Prostate gland (tissue), 2 donors: ENCODE measurements around the gene NAV2. TPM values are rescaled to one million over a fixed set of nuclear protein-coding genes. Genes with fewer than 3 reads are reported as not detected.

ENCODE experiments used
- DNase-seq: peaks from one replicate; pipeline ENCODE4 v3.0.0-alpha.2; 2019; ENCODE audit warnings: low spot score
- H3K27ac ChIP-seq, 2 donors: fragments of 200-600 bp; sonication (generic); 2 replicates each; pipeline ENCODE4 v1.5.1; 2017 to 2019
- H3K27me3 ChIP-seq: fragments of 200-600 bp; sonication (generic); replicated peaks from 2 replicates; pipeline ENCODE4 v1.5.1; 2019; ENCODE audit not compliant: insufficient read depth
- H3K36me3 ChIP-seq, 2 donors: fragments of 200-600 bp; sonication (generic); 1 replicate in 1 of 2; 2 replicates in 1 of 2; pipeline versions ENCODE4 v1.5.1 to v1.8.1; 2017 to 2019
- H3K4me1 ChIP-seq: fragments of 200-600 bp; sonication (generic); replicated peaks from 2 replicates; pipeline ENCODE4 v1.5.1; 2019
- H3K4me3 ChIP-seq, 2 donors: fragments of 200-600 bp; sonication (generic); 2 replicates each; pipeline ENCODE4 v1.5.1; 2017 to 2019
- H3K9me3 ChIP-seq: fragments of 200-600 bp; sonication (generic); 2 replicates; pipeline ENCODE4 v1.5.1; 2017
- CTCF ChIP-seq, 4 experiments: fragments of 200-600 bp in 2 of 4; fragments of 450-650 bp in 2 of 4; sonication (generic) in 2 of 4; IDR thresholded peaks; 1 replicate in 3 of 4; 2 replicates in 1 of 4; pipeline ENCODE4 v1.5.1; 2016 to 2019; ENCODE audit warnings: antibody characterized with exemption in 4 of 4, mild to moderate bottlenecking in 2 of 4, moderate library complexity in 2 of 4
- POLR2A ChIP-seq: fragments of 450-650 bp; IDR thresholded peaks from one replicate; pipeline ENCODE4 v1.6.1; 2016; ENCODE audit warnings: antibody characterized with exemption, mild to moderate bottlenecking
- POLR2AphosphoS5 ChIP-seq: sonication (generic); formaldehyde crosslinking; IDR thresholded peaks from one replicate; pipeline ENCODE4 v1.6.1; 2017; ENCODE audit warnings: antibody characterized with exemption
- WGBS: methylation state at CpG from one replicate; pipeline ENCODE4 v1.1.5; 2018; 5-methylcytosine and 5-hydroxymethylcytosine counted together
- intact Hi-C: fragments of 100-400 bp; cut with DNase I; formaldehyde crosslinking; loops from one replicate; pipeline ENCODE4 v1.14.2; 2022
- total RNA-seq, 2 donors: library from RNA; depleted of rRNA; stranded (reverse); fragments of >200 nt; gene quantifications; one replicate each; pipeline ENCODE4 v1.1.0, GENCODE V29; 2016

NAV2 gene
- total RNA-seq, 2 donors from 2014 or later: 17.1 to 26.6 TPM

GRCh38 chr11:19747634-19748033, 35.0 kb downstream of the NAV2 start:
- DNase-seq: no peak
- Histone ChIP-seq H3K36me3 (no peaks in the 10 kb centered on the region), H3K27me3 (no peaks in the 10 kb centered on the region), H3K4me1 (no peaks in the 10 kb centered on the region), H3K9me3 (no peaks in the 10 kb centered on the region), H3K4me3 (no peak overlapping the region), H3K27ac (no peak overlapping the region)
- WGBS: 82% methylated on average over 2 of the region's 2 CpGs
- no peak for TF ChIP-seq CTCF (IDR thresholded peaks at IDR 0.05)
- TF ChIP-seq POLR2AphosphoS5: no peak
- no peak for TF ChIP-seq POLR2A
- intact Hi-C loops: no loop called here

GRCh38 chr11:19751055-19751454, 38.4 kb downstream of the NAV2 start:
- no peaks in the 10 kb centered on the region for H3K9me3 ChIP-seq
- intact Hi-C loops: no loop called here
- 98% methylated on average over 4 of the region's 4 CpGs for WGBS
- no peak for DNase-seq
- H3K27me3 ChIP-seq: no peaks in the 10 kb centered on the region
- no peak overlapping the region for H3K27ac ChIP-seq
- H3K4me3 ChIP-seq: no peak overlapping the region
- no peak for TF ChIP-seq POLR2AphosphoS5
- no peak for TF ChIP-seq CTCF (IDR thresholded peaks at IDR 0.05)
- no peak for TF ChIP-seq POLR2A
- no peaks in the 10 kb centered on the region for H3K36me3 ChIP-seq
- no peaks in the 10 kb centered on the region for H3K4me1 ChIP-seq

- intact Hi-C loops: no loop called here
- Histone ChIP-seq H3K9me3 (no peaks in the 10 kb centered on the region), H3K27me3 (no peaks in the 10 kb centered on the region), H3K4me3 (no peak overlapping the region), H3K36me3 (no peaks in the 10 kb centered on the region), H3K4me1 (no peaks in the 10 kb centered on the region), H3K27ac (no peak overlapping the region)
- TF ChIP-seq POLR2A (no peak), CTCF (IDR thresholded peaks at IDR 0.05) (no peak), POLR2AphosphoS5 (no peak)
- 78% methylated on average over 5 of the region's 5 CpGs for WGBS
- no peak for DNase-seq
Measured at GRCh38 chr11:19753451-19754106, 40.9 kb downstream of the NAV2 start.

- WGBS: 71% methylated on average over 11 of the region's 11 CpGs
Measured at GRCh38 chr11:19756675-19757475, 44.2 kb downstream of the NAV2 start.

More at GRCh38 chr11:19756675-19757475, 44.2 kb downstream of the NAV2 start:
- Histone ChIP-seq H3K4me1 (no peaks in the 10 kb centered on the region), H3K36me3 (no peaks in the 10 kb centered on the region), H3K9me3 (no peaks in the 10 kb centered on the region), H3K27me3 (no peaks in the 10 kb centered on the region), H3K4me3 (no peak overlapping the region), H3K27ac (no peak overlapping the region)
- no peak for TF ChIP-seq CTCF (IDR thresholded peaks at IDR 0.05)
- no peak for TF ChIP-seq POLR2A
- no peak for TF ChIP-seq POLR2AphosphoS5
- intact Hi-C loops: no loop called here
- DNase-seq: no peak
